ENCODE measurements around the gene ATPAF1.
"Not testable (repeated sequence)": the region's sequence is repeated elsewhere in the genome, so short reads cannot be mapped to it uniquely, and the experiment has no call there.

The ATPAF1 gene

GRCh38 chr1:46653405-46653958, 14.7 kb downstream of the ATPAF1 start:
- Histone ChIP-seq H2AFZ (ENCODE audit: low read depth, low read length) (no peak overlapping the region), H3K4me1 (ENCODE audit: insufficient read depth, low read length) (no peaks in the 10 kb centered on the region), H3K9me3 (ENCODE audit: low read length) (peaks cover 14% of the 10 kb centered on the region), H3K4me3 (ENCODE audit: low read length) (no peak overlapping the region), H3K27me3 (ENCODE audit: insufficient read depth, low read length) (no peaks in the 10 kb centered on the region), H3K36me3 (ENCODE audit: insufficient read depth, low read length) (peaks cover 54% of the 10 kb centered on the region)

- Histone ChIP-seq H3K4me3 (ENCODE audit: low read length) (no peak overlapping the region), H3K9me3 (ENCODE audit: low read length) (peaks cover 14% of the 10 kb centered on the region), H2AFZ (ENCODE audit: low read depth, low read length) (no peak overlapping the region), H3K36me3 (ENCODE audit: insufficient read depth, low read length) (peaks cover 46% of the 10 kb centered on the region), H3K4me1 (ENCODE audit: insufficient read depth, low read length) (no peaks in the 10 kb centered on the region), H3K27me3 (ENCODE audit: insufficient read depth, low read length) (no peaks in the 10 kb centered on the region)
Measured at GRCh38 chr1:46652321-46653100, 15.7 kb downstream of the ATPAF1 start.

GRCh38 chr1:46651152-46651551, 17.0 kb downstream of the ATPAF1 start:
- H3K27me3 ChIP-seq (ENCODE audit: insufficient read depth, low read length); H3K4me1 ChIP-seq (ENCODE audit: insufficient read depth, low read length); H3K4me3 ChIP-seq (ENCODE audit: low read length); H2AFZ ChIP-seq (ENCODE audit: low read depth, low read length): not testable (repeated sequence)
- Histone ChIP-seq H3K36me3 (ENCODE audit: insufficient read depth, low read length) (peaks cover 37% of the 10 kb centered on the region), H3K9me3 (ENCODE audit: low read length) (peaks cover 12% of the 10 kb centered on the region)

- H3K4me1 ChIP-seq (ENCODE audit: insufficient read depth, low read length): no peaks in the 10 kb centered on the region
Measured at GRCh38 chr1:46650491-46650890, 17.7 kb downstream of the ATPAF1 start.

GRCh38 chr1:46649764-46650163, 18.4 kb downstream of the ATPAF1 start:
- H3K4me1 ChIP-seq (ENCODE audit: insufficient read depth, low read length): no peaks in the 10 kb centered on the region
- no peaks in the 10 kb centered on the region for H3K27me3 ChIP-seq (ENCODE audit: insufficient read depth, low read length)
- H3K9me3 ChIP-seq (ENCODE audit: low read length): peaks cover 6% of the 10 kb centered on the region
- H3K4me3 ChIP-seq (ENCODE audit: low read length): no peak overlapping the region
- H2AFZ ChIP-seq (ENCODE audit: low read depth, low read length): no peak overlapping the region
- H3K36me3 ChIP-seq (ENCODE audit: insufficient read depth, low read length): peaks cover 31% of the 10 kb centered on the region

More at GRCh38 chr1:46650491-46650890, 17.7 kb downstream of the ATPAF1 start:
- H2AFZ ChIP-seq (ENCODE audit: low read depth, low read length): no peak overlapping the region
- H3K36me3 ChIP-seq (ENCODE audit: insufficient read depth, low read length): peaks cover 34% of the 10 kb centered on the region
- no peaks in the 10 kb centered on the region for H3K27me3 ChIP-seq (ENCODE audit: insufficient read depth, low read length)
- no peak overlapping the region for H3K4me3 ChIP-seq (ENCODE audit: low read length)
- peaks cover 10% of the 10 kb centered on the region for H3K9me3 ChIP-seq (ENCODE audit: low read length)

GRCh38 chr1:46647611-46648010, 20.6 kb downstream of the ATPAF1 start:
- Histone ChIP-seq H3K36me3 (ENCODE audit: insufficient read depth, low read length) (peaks cover 43% of the 10 kb centered on the region), H3K9me3 (ENCODE audit: low read length) (peaks cover 6% of the 10 kb centered on the region), H3K4me3 (ENCODE audit: low read length) (no peak overlapping the region), H3K27me3 (ENCODE audit: insufficient read depth, low read length) (no peaks in the 10 kb centered on the region), H2AFZ (ENCODE audit: low read depth, low read length) (no peak overlapping the region), H3K4me1 (ENCODE audit: insufficient read depth, low read length) (no peaks in the 10 kb centered on the region)

- H3K36me3 ChIP-seq (ENCODE audit: insufficient read depth, low read length): peaks cover 42% of the 10 kb centered on the region
- H3K27me3 ChIP-seq (ENCODE audit: insufficient read depth, low read length): no peaks in the 10 kb centered on the region
- H2AFZ ChIP-seq (ENCODE audit: low read depth, low read length): no peak overlapping the region
- no peak overlapping the region for H3K4me3 ChIP-seq (ENCODE audit: low read length)
- H3K9me3 ChIP-seq (ENCODE audit: low read length): peaks cover 6% of the 10 kb centered on the region
- no peaks in the 10 kb centered on the region for H3K4me1 ChIP-seq (ENCODE audit: insufficient read depth, low read length)
Measured at GRCh38 chr1:46646844-46647243, 21.3 kb downstream of the ATPAF1 start.

GRCh38 chr1:46646331-46646730, 21.8 kb downstream of the ATPAF1 start:
- no peaks in the 10 kb centered on the region for H3K4me1 ChIP-seq (ENCODE audit: insufficient read depth, low read length)
- H3K27me3 ChIP-seq (ENCODE audit: insufficient read depth, low read length): no peaks in the 10 kb centered on the region
- peaks cover 44% of the 10 kb centered on the region for H3K36me3 ChIP-seq (ENCODE audit: insufficient read depth, low read length)
- H3K4me3 ChIP-seq (ENCODE audit: low read length): no peak overlapping the region
- H3K9me3 ChIP-seq (ENCODE audit: low read length): peaks cover 6% of the 10 kb centered on the region
- no peak overlapping the region for H2AFZ ChIP-seq (ENCODE audit: low read depth, low read length)

- peaks cover 6% of the 10 kb centered on the region for H3K9me3 ChIP-seq (ENCODE audit: low read length)
- no peak overlapping the region for H2AFZ ChIP-seq (ENCODE audit: low read depth, low read length)
- peaks cover 44% of the 10 kb centered on the region for H3K36me3 ChIP-seq (ENCODE audit: insufficient read depth, low read length)
- no peaks in the 10 kb centered on the region for H3K4me1 ChIP-seq (ENCODE audit: insufficient read depth, low read length)
- H3K27me3 ChIP-seq (ENCODE audit: insufficient read depth, low read length): no peaks in the 10 kb centered on the region
- no peak overlapping the region for H3K4me3 ChIP-seq (ENCODE audit: low read length)
Measured at GRCh38 chr1:46645815-46646214, 22.3 kb downstream of the ATPAF1 start.

- Histone ChIP-seq H2AFZ (ENCODE audit: low read depth, low read length) (no peak overlapping the region), H3K27me3 (ENCODE audit: insufficient read depth, low read length) (no peaks in the 10 kb centered on the region), H3K36me3 (ENCODE audit: insufficient read depth, low read length) (peaks cover 38% of the 10 kb centered on the region), H3K4me3 (ENCODE audit: low read length) (no peak overlapping the region), H3K9me3 (ENCODE audit: low read length) (no peaks in the 10 kb centered on the region), H3K4me1 (ENCODE audit: insufficient read depth, low read length) (no peaks in the 10 kb centered on the region)
Measured at GRCh38 chr1:46643368-46643775, 24.8 kb downstream of the ATPAF1 start.

- Histone ChIP-seq H3K36me3 (ENCODE audit: insufficient read depth, low read length) (peaks cover 47% of the 10 kb centered on the region), H3K9me3 (ENCODE audit: low read length) (no peaks in the 10 kb centered on the region), H3K4me1 (ENCODE audit: insufficient read depth, low read length) (no peaks in the 10 kb centered on the region), H2AFZ (ENCODE audit: low read depth, low read length) (no peak overlapping the region), H3K4me3 (ENCODE audit: low read length) (no peak overlapping the region), H3K27me3 (ENCODE audit: insufficient read depth, low read length) (no peaks in the 10 kb centered on the region)
Measured at GRCh38 chr1:46642115-46642680, 26.0 kb downstream of the ATPAF1 start.

- Histone ChIP-seq H3K36me3 (ENCODE audit: insufficient read depth, low read length) (peaks cover 62% of the 10 kb centered on the region), H3K9me3 (ENCODE audit: low read length) (no peaks in the 10 kb centered on the region), H3K27me3 (ENCODE audit: insufficient read depth, low read length) (no peaks in the 10 kb centered on the region), H2AFZ (ENCODE audit: low read depth, low read length) (no peak overlapping the region), H3K4me3 (ENCODE audit: low read length) (no peak overlapping the region), H3K4me1 (ENCODE audit: insufficient read depth, low read length) (no peaks in the 10 kb centered on the region)
Measured at GRCh38 chr1:46639547-46639946, 28.6 kb downstream of the ATPAF1 start.

- no peak overlapping the region for H3K4me3 ChIP-seq (ENCODE audit: low read length)
- H3K9me3 ChIP-seq (ENCODE audit: low read length): no peaks in the 10 kb centered on the region
- peaks cover 63% of the 10 kb centered on the region for H3K36me3 ChIP-seq (ENCODE audit: insufficient read depth, low read length)
- H3K27me3 ChIP-seq (ENCODE audit: insufficient read depth, low read length): no peaks in the 10 kb centered on the region
- H2AFZ ChIP-seq (ENCODE audit: low read depth, low read length): no peak overlapping the region
- no peaks in the 10 kb centered on the region for H3K4me1 ChIP-seq (ENCODE audit: insufficient read depth, low read length)
Measured at GRCh38 chr1:46638921-46639320, 29.2 kb downstream of the ATPAF1 start.
